OCI-LY3 (cell line): Measurements from ENCODE around the gene UBE2G2.

Source experiments
- H2AFZ ChIP-seq: fragments of 200-600, 300-600 bp; shearing (Covaris generic); 2 replicates; pipeline ENCODE4 v1.6.0; 2014; ENCODE audit warnings: antibody characterized with exemption, low read depth, low read length
- H3K27ac ChIP-seq: fragments of 200-600, 300-600 bp; sonication (generic); 2 replicates; pipeline ENCODE4 v1.5.1; 2014; ENCODE audit warnings: mild to moderate bottlenecking, low read length, moderate library complexity, mixed read lengths
- H3K27me3 ChIP-seq: fragments of 200-600, 300-600 bp; sonication (generic); 2 replicates; pipeline ENCODE4 v1.6.1; 2014; ENCODE audit warnings: low read depth, low read length, mixed read lengths
- H3K36me3 ChIP-seq: fragments of 200-600, 300-600 bp; sonication (generic); replicated peaks from 2 replicates; pipeline ENCODE3; 2014; ENCODE audit warnings: low read depth, low read length, mixed read lengths
- H3K4me1 ChIP-seq: fragments of 300-600, 200-600 bp; sonication (generic); 2 replicates; pipeline ENCODE4 v1.6.1; 2014; ENCODE audit warnings: low read length, mixed read lengths
- H3K4me2 ChIP-seq: fragments of 200-600, 300-600 bp; sonication (generic); 2 replicates; pipeline ENCODE4 v1.6.1; 2014; ENCODE audit warnings: low read length, mixed read lengths
- H3K4me3 ChIP-seq: fragments of 300-600, 200-600 bp; sonication (generic); 2 replicates; pipeline ENCODE4 v1.5.1; 2014; ENCODE audit warnings: antibody characterized with exemption, mild to moderate bottlenecking, low read length, moderate library complexity
- H3K79me2 ChIP-seq: fragments of 300-600, 200-600 bp; shearing (Covaris generic); 2 replicates; pipeline ENCODE4 v1.6.1; 2014; ENCODE audit warnings: mild to moderate bottlenecking, low read length, mixed read lengths
- H3K9ac ChIP-seq: fragments of 300-600, 200-600 bp; shearing (Covaris generic); 2 replicates; pipeline ENCODE4 v1.6.0; 2014; ENCODE audit warnings: mild to moderate bottlenecking, low read length, moderate library complexity
- H3K9me3 ChIP-seq: fragments of 200-600, 300-600 bp; shearing (Covaris generic); 2 replicates; pipeline ENCODE4 v1.6.1; 2014; ENCODE audit warnings: low read length, mixed read lengths; ENCODE audit not compliant: insufficient read depth
- H4K20me1 ChIP-seq: fragments of 200-600, 300-600 bp; sonication (generic); 2 replicates; pipeline ENCODE4 v1.6.1; 2016; ENCODE audit warnings: low read length, mixed read lengths; ENCODE audit not compliant: insufficient read depth
- CTCF ChIP-seq: fragments of 200-600, 300-600 bp; sonication (generic); IDR thresholded peaks from 2 replicates; pipeline ENCODE4 v1.5.1; 2014; ENCODE audit warnings: antibody characterized with exemption, low read length, low read depth
- EZH2phosphoT487 ChIP-seq: fragments of 200-600 bp; shearing (Covaris generic); IDR thresholded peaks from 2 replicates; pipeline ENCODE4 v1.6.1; 2018; ENCODE audit warnings: antibody characterized with exemption, mixed run types, low read depth

The UBE2G2 gene

GRCh38 chr21:44789880-44790279 is 11.7 kb downstream of the UBE2G2 start:
- no peak overlapping the region for H3K4me2 ChIP-seq
- peaks cover 18% of the 10 kb centered on the region for H3K36me3 ChIP-seq
- H2AFZ ChIP-seq: no peak overlapping the region
- H3K4me1 ChIP-seq: peaks cover 19% of the 10 kb centered on the region
- no peak overlapping the region for H3K4me3 ChIP-seq
- H4K20me1 ChIP-seq: peaks cover 30% of the 10 kb centered on the region
- H3K27ac ChIP-seq: no peak overlapping the region
- H3K27me3 ChIP-seq: no peaks in the 10 kb centered on the region
- H3K9me3 ChIP-seq: no peaks in the 10 kb centered on the region
- H3K79me2 ChIP-seq: peaks cover 93% of the 10 kb centered on the region
- no peak for TF ChIP-seq EZH2phosphoT487
- TF ChIP-seq CTCF: no peak
- H3K9ac ChIP-seq: no peak overlapping the region

- Histone ChIP-seq H3K79me2 (peaks cover 82% of the 10 kb centered on the region), H4K20me1 (peaks cover 13% of the 10 kb centered on the region; the same call in 1 of the 2 replicates), H3K27me3 (no peaks in the 10 kb centered on the region), H3K27ac (no peak overlapping the region), H3K36me3 (peaks cover 7% of the 10 kb centered on the region), H3K4me2 (no peak overlapping the region), H3K9ac (no peak overlapping the region), H3K4me3 (no peak overlapping the region), H2AFZ (no peak overlapping the region), H3K4me1 (peaks cover 12% of the 10 kb centered on the region), H3K9me3 (no peaks in the 10 kb centered on the region)
- no peak for TF ChIP-seq EZH2phosphoT487
- no peak for TF ChIP-seq CTCF
Measured at GRCh38 chr21:44785620-44786335, 15.8 kb downstream of the UBE2G2 start.

- Histone ChIP-seq H3K4me3 (no peak overlapping the region), H3K27ac (no peak overlapping the region), H4K20me1 (peaks cover 5% of the 10 kb centered on the region; the same call in 1 of the 2 replicates), H3K4me2 (no peak overlapping the region), H3K4me1 (peaks cover 4% of the 10 kb centered on the region), H3K79me2 (peaks cover 75% of the 10 kb centered on the region), H3K36me3 (peaks cover 7% of the 10 kb centered on the region), H2AFZ (no peak overlapping the region), H3K9ac (no peak overlapping the region), H3K27me3 (no peaks in the 10 kb centered on the region), H3K9me3 (no peaks in the 10 kb centered on the region)
- TF ChIP-seq CTCF: no peak
- TF ChIP-seq EZH2phosphoT487: no peak
Measured at GRCh38 chr21:44784810-44785209, 16.8 kb downstream of the UBE2G2 start.

GRCh38 chr21:44783020-44783696 is 18.5 kb downstream of the UBE2G2 start:
- Histone ChIP-seq H2AFZ (no peak overlapping the region), H3K27ac (no peak overlapping the region), H4K20me1 (no peaks in the 10 kb centered on the region), H3K4me3 (no peak overlapping the region), H3K27me3 (no peaks in the 10 kb centered on the region), H3K4me1 (no peaks in the 10 kb centered on the region), H3K9me3 (no peaks in the 10 kb centered on the region), H3K9ac (no peak overlapping the region), H3K4me2 (no peak overlapping the region), H3K36me3 (peaks cover 7% of the 10 kb centered on the region), H3K79me2 (peaks cover 67% of the 10 kb centered on the region)
- TF ChIP-seq EZH2phosphoT487: no peak
- TF ChIP-seq CTCF: no peak
